ENCODE measurements around the gene SH3TC2.
A peak's percentile ranks its signal among the peaks of the same experiment; 100 is the strongest.

Gene SH3TC2

DNA sequence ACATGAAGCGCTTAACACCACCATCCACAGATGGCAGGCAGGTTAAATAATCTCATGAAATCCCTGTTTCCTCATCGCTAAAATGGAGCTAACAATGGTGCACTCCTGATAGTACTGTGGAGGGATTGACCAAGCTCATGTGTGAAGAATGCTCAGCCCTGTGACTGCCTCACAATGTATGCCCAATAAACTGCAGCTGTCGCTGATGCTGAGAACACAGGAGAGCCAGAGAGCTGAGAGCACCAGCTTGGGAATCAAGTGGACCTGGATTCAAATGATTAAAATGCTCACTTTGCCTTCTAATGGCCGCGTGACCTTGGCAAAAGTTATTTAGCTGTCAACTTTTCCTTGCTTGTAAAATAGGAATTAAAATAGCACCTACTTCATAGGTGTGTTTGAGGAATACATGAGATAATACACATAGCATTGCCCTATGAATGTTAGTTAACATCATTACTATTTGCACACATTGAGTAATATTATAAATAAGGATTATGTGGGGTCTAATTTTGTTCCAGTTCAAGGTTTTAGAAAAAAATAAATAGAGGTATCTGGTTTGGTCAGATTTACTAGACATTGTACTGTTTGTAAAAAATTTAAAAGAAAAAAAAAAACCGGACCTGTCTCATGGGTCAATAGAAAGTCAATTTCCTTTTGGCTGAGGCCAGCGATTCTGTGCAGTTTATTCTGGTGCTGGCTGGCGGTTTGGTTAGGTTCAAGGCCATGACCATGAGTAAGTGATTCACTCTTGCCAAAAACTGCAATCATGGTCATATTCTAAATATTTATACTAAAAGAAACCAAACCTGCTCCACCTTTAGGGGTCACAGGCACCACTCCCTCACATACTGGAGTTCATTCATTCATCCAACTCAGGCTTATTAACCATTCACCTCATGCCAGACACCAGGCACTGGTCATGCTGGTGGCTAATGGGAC is 101.3 kb downstream of the SH3TC2 start:
- TF ChIP-seq, protein P1, sequence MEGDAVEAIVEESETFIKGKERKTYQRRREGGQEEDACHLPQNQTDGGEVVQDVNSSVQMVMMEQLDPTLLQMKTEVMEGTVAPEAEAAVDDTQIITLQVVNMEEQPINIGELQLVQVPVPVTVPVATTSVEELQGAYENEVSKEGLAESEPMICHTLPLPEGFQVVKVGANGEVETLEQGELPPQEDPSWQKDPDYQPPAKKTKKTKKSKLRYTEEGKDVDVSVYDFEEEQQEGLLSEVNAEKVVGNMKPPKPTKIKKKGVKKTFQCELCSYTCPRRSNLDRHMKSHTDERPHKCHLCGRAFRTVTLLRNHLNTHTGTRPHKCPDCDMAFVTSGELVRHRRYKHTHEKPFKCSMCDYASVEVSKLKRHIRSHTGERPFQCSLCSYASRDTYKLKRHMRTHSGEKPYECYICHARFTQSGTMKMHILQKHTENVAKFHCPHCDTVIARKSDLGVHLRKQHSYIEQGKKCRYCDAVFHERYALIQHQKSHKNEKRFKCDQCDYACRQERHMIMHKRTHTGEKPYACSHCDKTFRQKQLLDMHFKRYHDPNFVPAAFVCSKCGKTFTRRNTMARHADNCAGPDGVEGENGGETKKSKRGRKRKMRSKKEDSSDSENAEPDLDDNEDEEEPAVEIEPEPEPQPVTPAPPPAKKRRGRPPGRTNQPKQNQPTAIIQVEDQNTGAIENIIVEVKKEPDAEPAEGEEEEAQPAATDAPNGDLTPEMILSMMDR (conservative IDR thresholded peaks at IDR 0.05): no peak
- no peak for TF ChIP-seq ZFX (IDR thresholded peaks at IDR 0.05)
- H3K27ac ChIP-seq: peak overlapping the region; percentile 21; the same call in 1 of the 2 replicates

DNA sequence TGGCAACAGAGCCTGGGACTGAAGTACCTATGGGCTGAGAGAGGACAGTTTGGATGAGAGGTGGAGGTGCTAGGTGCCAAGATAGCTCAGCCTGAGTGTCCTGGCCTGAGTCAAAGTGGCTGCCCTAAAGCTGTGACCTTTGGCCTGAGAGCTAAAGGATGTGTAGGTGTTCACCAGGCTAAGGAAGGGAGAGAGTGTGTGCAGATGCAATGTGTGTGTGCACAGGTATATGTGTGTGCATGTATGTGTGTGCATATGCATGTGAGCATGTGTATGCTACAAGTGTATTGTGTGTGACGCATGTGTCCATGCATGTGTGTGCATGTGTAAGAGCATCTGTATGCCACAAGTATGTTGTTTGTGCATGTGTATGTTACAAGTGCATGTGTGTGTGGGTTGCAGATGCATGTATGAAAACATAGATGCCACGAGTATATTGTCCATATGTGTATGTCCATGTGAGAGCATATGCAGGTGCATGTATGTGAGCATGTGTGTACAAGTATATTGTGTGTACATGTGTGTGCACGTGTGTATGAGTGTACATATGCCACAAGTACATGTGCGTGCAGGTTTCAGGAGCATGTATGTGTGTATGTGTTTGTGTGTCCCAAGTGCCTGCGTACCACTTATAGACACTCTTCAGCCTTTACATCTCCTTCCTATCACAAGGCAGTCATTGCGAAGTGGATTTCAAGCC is 102.6 kb downstream of the SH3TC2 start:
- H3K27ac ChIP-seq: no peak overlapping the region; the same call in 1 of the 2 replicates
- TF ChIP-seq, protein P1 (conservative IDR thresholded peaks at IDR 0.05): no peak
- no peak for TF ChIP-seq ZFX (IDR thresholded peaks at IDR 0.05)

DNA sequence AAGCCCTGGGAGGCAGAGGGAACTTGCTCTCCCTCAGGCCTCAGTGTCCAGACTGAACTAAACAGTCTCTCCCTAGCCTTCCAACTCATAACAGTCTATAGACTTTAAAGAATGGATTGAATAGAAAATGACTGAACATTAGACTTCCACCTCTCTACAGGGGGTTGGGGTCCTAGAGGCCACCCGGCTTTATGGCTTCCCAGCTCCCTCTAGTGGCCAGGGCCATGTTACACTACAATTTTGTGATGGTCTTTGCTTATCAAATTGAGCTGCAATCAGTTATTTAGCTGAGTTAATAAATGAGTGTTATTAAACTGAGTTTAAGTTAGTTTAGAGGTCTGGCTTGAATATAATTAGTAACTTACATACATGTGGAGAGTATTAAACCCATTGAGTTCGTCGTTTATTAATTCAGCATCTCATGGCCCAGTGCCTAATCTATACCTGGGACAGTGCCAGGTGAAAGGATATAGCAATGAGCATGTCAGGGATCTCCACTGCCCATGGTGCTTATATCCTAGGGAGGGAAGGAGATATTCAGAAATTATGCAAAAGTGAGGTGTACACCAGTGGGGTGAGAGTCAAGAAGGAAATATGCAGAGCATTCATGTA is 105.2 kb downstream of the SH3TC2 start:
- TF ChIP-seq ZFX (IDR thresholded peaks at IDR 0.05): no peak
- TF ChIP-seq, protein P1 (conservative IDR thresholded peaks at IDR 0.05): peak; percentile 94
- H3K27ac ChIP-seq: no peak overlapping the region

DNA sequence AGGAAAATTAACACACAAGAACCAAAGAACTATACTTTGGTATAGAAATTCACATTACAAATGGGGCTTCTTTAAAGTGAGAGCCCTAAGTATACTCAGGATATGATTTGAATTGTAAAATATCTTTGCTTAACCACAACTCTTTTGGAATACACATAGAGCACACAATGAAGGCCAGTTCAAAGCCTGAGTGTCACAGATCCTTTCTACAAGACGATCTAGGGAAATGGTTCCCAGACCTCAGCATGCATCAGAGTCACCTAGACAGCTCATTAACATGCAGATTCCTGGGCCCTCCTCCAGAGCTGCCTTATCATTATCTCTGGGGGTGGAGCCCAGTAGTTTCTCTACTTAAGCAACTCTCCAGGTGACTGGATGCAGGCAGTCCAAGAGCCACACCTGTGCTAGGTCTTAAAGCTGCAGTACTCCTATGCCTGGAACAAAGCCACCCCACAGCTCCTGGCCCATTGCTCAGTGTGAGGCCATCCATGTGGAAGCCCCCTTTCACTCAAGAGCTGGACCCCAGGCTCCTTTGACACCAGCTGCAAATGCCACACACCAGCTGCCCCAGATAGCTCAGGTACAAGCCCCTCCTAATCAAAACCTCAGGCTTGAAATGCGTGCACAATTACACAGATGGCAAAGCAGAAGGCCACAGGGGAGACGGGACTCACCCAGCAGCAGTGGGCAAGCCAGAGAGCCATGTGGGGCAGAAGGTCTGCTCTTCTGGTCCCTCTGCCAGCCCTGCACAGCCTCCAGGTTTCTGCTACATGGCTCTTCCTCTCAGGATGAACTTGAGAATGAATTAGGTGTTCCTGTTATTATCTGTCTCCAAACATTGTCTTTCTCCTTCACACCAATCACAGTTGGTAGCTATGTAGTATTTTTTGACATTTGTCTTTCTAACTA is 106.1 kb downstream of the SH3TC2 start:
- no peak for TF ChIP-seq ZFX (IDR thresholded peaks at IDR 0.05)
- TF ChIP-seq, protein P1 (conservative IDR thresholded peaks at IDR 0.05): no peak
- peak overlapping the region; percentile 25 for H3K27ac ChIP-seq

Data from C4-2B (cell line).